ENCODE data around the gene COL2A1.

Gene COL2A1

GRCh38 chr12:47942614-47943225 is 61.6 kb downstream of the COL2A1 start:
- no peak for DNase-seq

- DNase-seq: no peak
These were observed 62.2 kb downstream of the COL2A1 start for GRCh38 chr12:47941871-47942613.

GRCh38 chr12:47941475-47941780 is 62.8 kb downstream of the COL2A1 start:
- no peak for DNase-seq

- no peak for DNase-seq
These were observed 63.4 kb downstream of the COL2A1 start for GRCh38 chr12:47940773-47941474.

GRCh38 chr12:47939009-47939601 is 65.2 kb downstream of the COL2A1 start:
- DNase-seq: no peak

GRCh38 chr12:47938594-47938993 is 65.7 kb downstream of the COL2A1 start:
- no peak for DNase-seq

GRCh38 chr12:47938093-47938492 is 66.2 kb downstream of the COL2A1 start:
- no peak for DNase-seq

- DNase-seq: peak in 1 of 2 experiments; percentile 10
These were observed 69.1 kb downstream of the COL2A1 start for GRCh38 chr12:47935184-47935583.

- no peak for DNase-seq
These were observed 73.1 kb downstream of the COL2A1 start for GRCh38 chr12:47931187-47931586.

GRCh38 chr12:47930634-47931033 is 73.6 kb downstream of the COL2A1 start:
- DNase-seq: no peak

GRCh38 chr12:47927346-47927745 is 76.9 kb downstream of the COL2A1 start:
- DNase-seq: no peak

Data from NCI-H446 (cell line).